Thoracic aorta (tissue), 2 donors: ENCODE data around the gene C16orf89. TPM values are rescaled to one million over a fixed set of nuclear protein-coding genes. Genes with fewer than 3 reads are reported as not detected.
"Not testable (repeated sequence)": the region's sequence is repeated elsewhere in the genome, so short reads cannot be mapped to it uniquely, and the experiment has no call there.

ENCODE experiments used
- ATAC-seq: fragments of 150-250 bp; one replicate; pipeline ENCODE4 v1.8.0; 2017; ENCODE audit warnings: low read depth; ENCODE audit not compliant: insufficient number of reproducible peaks, low FRiP score
- DNase-seq: peaks from one replicate; pipeline ENCODE4 v3.0.0-alpha.2; 2020; ENCODE audit warnings: low spot score
- H3K27ac ChIP-seq, 2 donors: fragments of 200-600 bp; sonication (generic); 1 replicate in 1 of 2; 2 replicates in 1 of 2; pipeline ENCODE4 v1.5.1; 2016; ENCODE audit warnings: mild to moderate bottlenecking in 2 of 2, moderate library complexity in 2 of 2
- H3K27me3 ChIP-seq: fragments of 200-600 bp; sonication (generic); replicated peaks from 2 replicates; pipeline ENCODE4 v1.6.0; 2016; ENCODE audit warnings: mild to moderate bottlenecking; ENCODE audit not compliant: insufficient read depth
- H3K36me3 ChIP-seq: fragments of 200-600 bp; sonication (generic); one replicate; pipeline ENCODE4 v1.5.1; 2016
- H3K4me1 ChIP-seq, 2 donors: fragments of 200-600 bp; sonication (generic); 1 replicate in 1 of 2; 2 replicates in 1 of 2; pipeline versions ENCODE4 v1.5.1 to v1.6.0; 2016; ENCODE audit warnings: low read depth in 2 of 2, mild to moderate bottlenecking in 1 of 2; ENCODE audit not compliant: control insufficient read depth in 1 of 2
- H3K4me3 ChIP-seq: fragments of 200-600 bp; sonication (generic); 2 replicates; pipeline ENCODE4 v1.5.1; 2016; ENCODE audit warnings: mild to moderate bottlenecking
- H3K9me3 ChIP-seq: fragments of 200-600 bp; sonication (generic); 2 replicates; pipeline ENCODE4 v1.5.1; 2016
- total RNA-seq, 2 donors: library from RNA; depleted of rRNA; stranded (reverse); fragments of >200 nt; gene quantifications; one replicate each; pipeline versions ENCODE4 v1.1.0 to v1.2.3, GENCODE V29; 2016
- TF ChIP-seq, protein P1 (sequence below): fragments of 200-600 bp; sonication (generic); IDR thresholded peaks from one replicate; pipeline ENCODE4 v1.5.1; 2019; ENCODE audit warnings: antibody characterized with exemption

C16orf89 gene
- total RNA-seq, 2 donors from 2014 or later: 11.6 to 21.4 TPM

DNA sequence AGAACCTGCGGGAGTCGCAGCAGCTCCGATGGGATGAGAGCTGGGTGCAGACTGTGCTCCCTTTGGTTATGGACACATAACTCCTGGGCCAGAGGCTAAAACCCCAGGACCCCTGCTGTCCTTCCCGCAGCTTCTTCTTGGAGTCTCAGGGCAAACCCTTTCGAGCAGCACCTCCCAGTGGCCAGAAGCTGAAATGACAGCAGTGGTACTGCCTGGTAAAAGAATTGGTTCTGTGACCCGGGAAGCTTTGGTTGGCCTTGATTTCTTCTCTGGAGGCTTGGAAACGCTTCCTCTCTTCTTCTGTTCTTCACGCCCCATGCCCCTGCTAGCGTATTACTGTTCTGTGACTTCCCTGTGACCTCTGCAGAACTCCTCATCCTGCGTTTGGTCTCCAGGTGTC is 19.0 kb upstream of the C16orf89 start:
- not testable (repeated sequence) for H3K4me1 ChIP-seq, H3K27ac ChIP-seq, H3K9me3 ChIP-seq, ATAC-seq, H3K27me3 ChIP-seq, H3K4me3 ChIP-seq, DNase-seq
- H3K36me3 ChIP-seq: peaks cover 19% of the 10 kb centered on the region
- TF ChIP-seq, protein P1, sequence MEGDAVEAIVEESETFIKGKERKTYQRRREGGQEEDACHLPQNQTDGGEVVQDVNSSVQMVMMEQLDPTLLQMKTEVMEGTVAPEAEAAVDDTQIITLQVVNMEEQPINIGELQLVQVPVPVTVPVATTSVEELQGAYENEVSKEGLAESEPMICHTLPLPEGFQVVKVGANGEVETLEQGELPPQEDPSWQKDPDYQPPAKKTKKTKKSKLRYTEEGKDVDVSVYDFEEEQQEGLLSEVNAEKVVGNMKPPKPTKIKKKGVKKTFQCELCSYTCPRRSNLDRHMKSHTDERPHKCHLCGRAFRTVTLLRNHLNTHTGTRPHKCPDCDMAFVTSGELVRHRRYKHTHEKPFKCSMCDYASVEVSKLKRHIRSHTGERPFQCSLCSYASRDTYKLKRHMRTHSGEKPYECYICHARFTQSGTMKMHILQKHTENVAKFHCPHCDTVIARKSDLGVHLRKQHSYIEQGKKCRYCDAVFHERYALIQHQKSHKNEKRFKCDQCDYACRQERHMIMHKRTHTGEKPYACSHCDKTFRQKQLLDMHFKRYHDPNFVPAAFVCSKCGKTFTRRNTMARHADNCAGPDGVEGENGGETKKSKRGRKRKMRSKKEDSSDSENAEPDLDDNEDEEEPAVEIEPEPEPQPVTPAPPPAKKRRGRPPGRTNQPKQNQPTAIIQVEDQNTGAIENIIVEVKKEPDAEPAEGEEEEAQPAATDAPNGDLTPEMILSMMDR: peak; percentile 56

DNA sequence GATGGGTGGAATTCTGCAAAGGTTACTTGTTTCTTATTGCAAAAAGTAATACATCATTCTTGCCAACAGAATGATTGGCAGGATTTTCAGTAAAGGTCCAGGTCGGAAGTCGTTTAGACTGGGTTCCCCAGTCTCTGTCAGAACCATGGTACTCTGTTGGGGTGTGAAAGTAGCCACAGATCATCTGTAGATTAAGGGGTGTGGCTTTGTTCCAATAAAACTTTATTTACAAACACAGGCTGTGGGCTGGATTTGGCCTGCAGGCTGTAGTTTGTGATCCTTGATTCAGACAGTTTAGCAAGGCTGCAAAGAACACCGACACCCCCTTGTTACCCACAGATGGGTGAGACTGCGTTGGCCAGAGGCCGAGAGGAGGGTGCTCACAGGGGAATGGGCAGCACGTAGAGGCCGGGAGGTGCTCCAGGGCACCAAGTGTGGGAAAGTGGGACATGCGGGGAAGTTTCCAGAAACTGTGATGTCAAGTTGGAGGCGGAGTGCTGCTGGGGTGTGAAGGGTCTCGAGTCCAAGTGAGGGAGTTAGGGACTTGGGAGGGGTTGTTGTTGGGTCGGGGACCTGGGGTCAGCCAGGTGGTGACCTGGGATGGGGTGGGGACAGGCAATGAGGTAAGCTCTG is 18.5 kb upstream of the C16orf89 start:
- not testable (repeated sequence) for H3K27me3 ChIP-seq, H3K4me1 ChIP-seq, H3K4me3 ChIP-seq, H3K9me3 ChIP-seq, ATAC-seq, H3K27ac ChIP-seq, DNase-seq
- H3K36me3 ChIP-seq: peaks cover 22% of the 10 kb centered on the region

DNA sequence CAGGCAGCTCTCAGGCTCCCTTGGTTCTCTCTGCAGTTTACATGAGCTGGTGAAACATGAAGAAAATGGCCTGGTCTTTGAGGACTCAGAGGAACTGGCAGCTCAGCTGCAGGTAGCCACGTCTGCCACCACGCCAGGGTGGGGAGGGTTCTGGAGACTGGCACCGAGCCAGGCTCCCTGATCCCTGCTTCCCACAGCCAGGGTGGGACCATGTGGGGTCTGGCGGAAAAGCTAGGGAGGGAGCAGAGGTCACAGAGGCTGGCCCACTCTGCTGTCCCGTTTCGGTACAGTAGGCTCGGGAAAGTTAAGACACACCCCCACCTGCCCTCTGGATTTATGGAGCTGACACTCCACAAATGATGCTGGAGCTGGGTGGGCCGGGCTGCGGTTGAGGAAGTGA is 17.9 kb upstream of the C16orf89 start:
- H3K27me3 ChIP-seq, ATAC-seq, H3K4me1 ChIP-seq, H3K27ac ChIP-seq, H3K9me3 ChIP-seq, H3K4me3 ChIP-seq, DNase-seq: not testable (repeated sequence)
- H3K36me3 ChIP-seq: peaks cover 24% of the 10 kb centered on the region

DNA sequence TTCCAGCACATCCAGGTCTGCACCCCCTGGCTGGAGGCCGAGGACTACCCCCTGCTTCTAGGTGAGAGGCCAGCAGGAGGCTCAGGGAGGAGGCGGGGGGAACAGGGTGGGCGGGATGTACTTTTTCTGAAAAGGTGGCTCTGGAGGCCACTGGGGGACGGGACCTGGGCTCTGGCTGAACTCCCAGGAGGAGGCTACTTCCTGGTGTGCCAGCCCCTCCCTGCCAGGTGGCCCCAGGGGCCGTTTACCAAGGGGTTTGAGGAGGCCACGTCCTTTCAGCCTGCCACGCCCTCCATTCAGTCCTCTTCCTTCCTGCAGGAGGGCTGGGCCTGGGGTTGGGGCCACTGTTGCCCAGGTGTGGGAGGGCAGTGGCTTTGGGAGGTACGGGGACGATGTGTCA is 15.2 kb upstream of the C16orf89 start:
- not testable (repeated sequence) for H3K4me1 ChIP-seq, H3K27ac ChIP-seq, H3K27me3 ChIP-seq, DNase-seq, H3K4me3 ChIP-seq, H3K9me3 ChIP-seq, ATAC-seq
- H3K36me3 ChIP-seq: peaks cover 33% of the 10 kb centered on the region

DNA sequence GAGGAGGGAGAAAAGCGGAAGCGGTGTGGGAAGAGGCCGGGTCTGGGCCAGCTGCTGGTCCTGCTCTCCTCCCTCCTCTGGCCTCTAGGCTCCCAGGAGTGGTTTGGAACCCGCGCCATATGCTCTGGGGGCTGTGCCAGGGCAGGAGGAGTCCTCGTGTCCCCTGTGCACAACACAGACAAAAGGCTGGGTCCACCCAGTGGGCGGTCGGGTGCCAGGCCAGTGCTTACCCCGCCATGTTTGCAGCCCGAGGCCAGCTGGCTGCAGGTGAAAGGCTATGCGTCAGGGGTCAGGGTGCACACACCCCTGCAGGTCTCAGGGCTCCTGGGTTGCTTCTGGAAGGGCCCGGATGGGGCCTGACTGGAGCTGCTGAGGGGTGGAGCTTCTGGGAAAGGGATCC is 14.7 kb upstream of the C16orf89 start:
- not testable (repeated sequence) for ATAC-seq, DNase-seq, H3K4me3 ChIP-seq, H3K9me3 ChIP-seq, H3K4me1 ChIP-seq, H3K27me3 ChIP-seq, H3K27ac ChIP-seq
- peaks cover 35% of the 10 kb centered on the region for H3K36me3 ChIP-seq

DNA sequence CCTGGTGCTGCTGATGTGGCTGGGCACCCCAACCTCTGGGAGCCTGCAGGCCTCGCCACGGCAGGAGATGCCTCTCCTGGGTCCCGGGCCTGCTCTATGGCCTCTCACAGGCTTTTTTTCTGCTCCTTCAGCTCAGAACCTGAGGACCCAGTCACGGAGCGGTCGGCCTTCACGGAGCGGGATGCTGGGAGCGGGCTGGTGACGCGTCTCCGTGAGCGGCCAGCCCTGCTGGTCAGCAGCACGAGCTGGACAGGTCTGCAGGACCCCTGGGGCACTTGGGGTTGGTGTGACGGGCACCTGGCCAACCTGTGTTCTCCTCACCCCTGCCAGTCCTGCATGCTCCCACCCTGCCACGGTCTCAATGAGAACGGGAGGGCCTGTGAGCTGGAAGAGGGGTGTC is 12.9 kb upstream of the C16orf89 start:
- Histone ChIP-seq H3K4me1 (no peaks in the 10 kb centered on the region), H3K27ac (no peak overlapping the region), H3K27me3 (no peaks in the 10 kb centered on the region), H3K36me3 (peaks cover 35% of the 10 kb centered on the region), H3K9me3 (no peaks in the 10 kb centered on the region), H3K4me3 (no peak overlapping the region)
- DNase-seq (no peak), ATAC-seq (no peak)
- TF ChIP-seq, protein P1: no peak

DNA sequence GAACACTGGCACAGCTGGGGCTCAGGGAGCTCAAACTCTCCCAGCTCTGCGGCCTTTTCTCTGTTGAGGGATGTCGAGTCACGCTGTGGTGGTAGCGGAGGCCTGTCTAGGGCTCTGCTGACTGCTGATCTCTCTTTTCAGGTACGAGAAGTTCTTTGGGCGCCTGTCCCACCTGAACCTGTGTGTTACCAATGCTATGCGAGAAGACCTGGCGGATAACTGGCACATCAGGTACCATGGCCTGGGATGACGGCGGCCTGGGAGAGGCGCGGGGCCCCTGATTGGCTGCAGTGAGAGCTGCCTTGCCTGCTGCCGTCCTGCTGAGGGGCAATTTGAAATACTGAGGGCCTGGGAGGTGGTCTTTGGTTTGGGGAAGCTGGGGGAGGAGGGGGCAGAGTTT is 11.5 kb upstream of the C16orf89 start:
- Histone ChIP-seq H3K4me1 (peaks cover 1 to 5% of the 10 kb centered on the region in 2 donors), H3K36me3 (peaks cover 31% of the 10 kb centered on the region), H3K27me3 (no peaks in the 10 kb centered on the region), H3K4me3 (no peak overlapping the region), H3K27ac (no peak overlapping the region), H3K9me3 (no peaks in the 10 kb centered on the region)
- no peak for ATAC-seq
- TF ChIP-seq, protein P1: no peak
- DNase-seq: no peak
